CD14-positive monocyte (primary cell): ENCODE results near the gene CFAP61. TPM values are rescaled to one million over a fixed set of nuclear protein-coding genes. Genes with fewer than 3 reads are reported as not detected.

Experiments
- DNase-seq, 3 donors: peaks; one replicate each; pipeline ENCODE4 v3.0.0-alpha.2; 2011 to 2022
- H2AFZ ChIP-seq: 2 replicates; pipeline ENCODE4 v1.6.0; 2012; ENCODE audit warnings: mild to moderate bottlenecking, low read depth, low read length, inconsistent platforms; ENCODE audit not compliant: insufficient read depth, poor library complexity, severe bottlenecking
- H3K27ac ChIP-seq, 2 donors: 1 replicate in 1 of 2; 2 replicates in 1 of 2; pipeline ENCODE4 v1.5.1; 2012 to 2013; ENCODE audit warnings: low read length in 2 of 2, control low read depth in 1 of 2, inconsistent platforms in 1 of 2, low read depth in 1 of 2, mild to moderate bottlenecking in 1 of 2
- H3K27me3 ChIP-seq, 2 donors: one replicate each; pipeline versions ENCODE4 v1.6.0 to v1.6.1; 2011 to 2013; ENCODE audit warnings: low read length in 2 of 2; ENCODE audit not compliant: control insufficient read depth in 2 of 2, insufficient read depth in 2 of 2
- H3K36me3 ChIP-seq, 2 donors: replicated peaks in 1 of 2; 1 replicate in 1 of 2; 2 replicates in 1 of 2; pipeline versions ENCODE4 v1.5.1 to v1.6.1; 2012 to 2013; ENCODE audit warnings: low read length in 2 of 2, control low read depth in 1 of 2, inconsistent platforms in 1 of 2, mild to moderate bottlenecking in 1 of 2; ENCODE audit not compliant: insufficient read depth in 2 of 2, control insufficient read depth in 1 of 2
- H3K4me1 ChIP-seq, 2 donors: 1 replicate in 1 of 2; 2 replicates in 1 of 2; pipeline versions ENCODE4 v1.5.1 to v1.6.1; 2012 to 2013; ENCODE audit warnings: low read length in 2 of 2, control low read depth in 1 of 2, inconsistent platforms in 1 of 2, mild to moderate bottlenecking in 1 of 2, moderate library complexity in 1 of 2; ENCODE audit not compliant: insufficient read depth in 2 of 2, control insufficient read depth in 1 of 2
- H3K4me2 ChIP-seq: replicated peaks from 2 replicates; pipeline ENCODE3; 2012; ENCODE audit warnings: low read length, moderate library complexity, mild to moderate bottlenecking; ENCODE audit not compliant: poor library complexity, severe bottlenecking; ENCODE audit errors: extremely low read depth
- H3K4me3 ChIP-seq, 3 experiments: fragments of 200-600 bp in 1 of 3; sonication (generic) in 1 of 3; replicated peaks in 1 of 3; 1 replicate in 2 of 3; 2 replicates in 1 of 3; pipeline ENCODE4 v1.5.1; 2011 to 2013; ENCODE audit warnings: low read length in 3 of 3, mild to moderate bottlenecking in 3 of 3, control low read depth in 2 of 3, low read depth in 2 of 3, inconsistent platforms in 1 of 3, moderate library complexity in 1 of 3
- H3K79me2 ChIP-seq: 2 replicates; pipeline ENCODE4 v1.6.0; 2012; ENCODE audit warnings: mild to moderate bottlenecking, control low read depth, inconsistent platforms, low read length, moderate library complexity; ENCODE audit not compliant: insufficient read depth
- H3K9ac ChIP-seq: 2 replicates; pipeline ENCODE4 v1.6.0; 2017; ENCODE audit warnings: low read length, mild to moderate bottlenecking; ENCODE audit not compliant: insufficient read depth, poor library complexity, severe bottlenecking
- H3K9me3 ChIP-seq, 2 donors: replicated peaks in 1 of 2; 1 replicate in 1 of 2; 2 replicates in 1 of 2; pipeline versions ENCODE4 v1.5.1 to v1.6.1; 2012 to 2013; ENCODE audit warnings: low read length in 2 of 2, control low read depth in 1 of 2; ENCODE audit not compliant: control insufficient read depth in 1 of 2, insufficient read depth in 1 of 2
- H4K20me1 ChIP-seq: 2 replicates; pipeline ENCODE4 v1.6.0; 2012; ENCODE audit warnings: mild to moderate bottlenecking, low read length, control low read depth, moderate library complexity; ENCODE audit not compliant: insufficient read depth
- H3K27ac Mint-ChIP-seq, 7 donors: one replicate each; pipeline ENCODE4 v1.8.0; 2020; ENCODE audit warnings: mild to moderate bottlenecking in 7 of 7, mixed read lengths in 7 of 7, moderate library complexity in 6 of 7, inconsistent platforms in 2 of 7
- H3K27me3 Mint-ChIP-seq, 3 donors: one replicate each; pipeline ENCODE4 v1.8.0; 2021 to 2022; ENCODE audit warnings: low read depth in 3 of 3, mild to moderate bottlenecking in 3 of 3, mixed read lengths in 3 of 3, moderate library complexity in 3 of 3, inconsistent platforms in 1 of 3
- H3K36me3 Mint-ChIP-seq, 2 donors: one replicate each; pipeline ENCODE4 v1.8.0; 2020; ENCODE audit warnings: mixed read lengths in 2 of 2, inconsistent platforms in 1 of 2, mild to moderate bottlenecking in 1 of 2
- H3K4me1 Mint-ChIP-seq: one replicate; pipeline ENCODE4 v1.8.0; 2020; ENCODE audit warnings: mild to moderate bottlenecking, mixed read lengths
- H3K4me3 Mint-ChIP-seq, 2 donors: one replicate each; pipeline ENCODE4 v1.8.0; 2020; ENCODE audit warnings: mild to moderate bottlenecking in 2 of 2, mixed read lengths in 2 of 2, moderate library complexity in 1 of 2
- H3K9me3 Mint-ChIP-seq, 7 donors: one replicate each; pipeline ENCODE4 v1.8.0; 2020 to 2022; ENCODE audit warnings: mixed read lengths in 7 of 7, mild to moderate bottlenecking in 6 of 7, moderate library complexity in 6 of 7, inconsistent platforms in 2 of 7
- CTCF ChIP-seq: fragments of 200-600 bp; IDR thresholded peaks from one replicate; pipeline ENCODE4 v1.8.0; 2022; ENCODE audit warnings: antibody characterized with exemption, mild to moderate bottlenecking
- WGBS: methylation state at CpG from one replicate; pipeline ENCODE4 v1.1.5; 2013; ENCODE audit warnings: missing lambda C conversion rate; ENCODE audit not compliant: insufficient coverage; 5-methylcytosine and 5-hydroxymethylcytosine counted together
- intact Hi-C, 2 donors: fragments of 100-400 bp; cut with micrococcal nuclease; formaldehyde crosslinking; loops; one replicate each; pipeline versions ENCODE4 v1.15.0 to v1.15.1; 2023
- polyA plus RNA-seq, 3 donors: library from polyadenylated mRNA; depleted of rRNA in 1 of 3; unstranded in 2 of 3; stranded (reverse) in 1 of 3; fragments of 300-500 nt in 2 of 3; fragments of >200 nt in 1 of 3; fragmentation: Illumina TruSeq in 2 of 3; gene quantifications; 1 replicate in 2 of 3; 2 replicates in 1 of 3; pipeline ENCODE4 v1.2.3, GENCODE V29; 2012 to 2021

CFAP61 gene
- polyA plus RNA-seq, 3 donors = not detected

DNA sequence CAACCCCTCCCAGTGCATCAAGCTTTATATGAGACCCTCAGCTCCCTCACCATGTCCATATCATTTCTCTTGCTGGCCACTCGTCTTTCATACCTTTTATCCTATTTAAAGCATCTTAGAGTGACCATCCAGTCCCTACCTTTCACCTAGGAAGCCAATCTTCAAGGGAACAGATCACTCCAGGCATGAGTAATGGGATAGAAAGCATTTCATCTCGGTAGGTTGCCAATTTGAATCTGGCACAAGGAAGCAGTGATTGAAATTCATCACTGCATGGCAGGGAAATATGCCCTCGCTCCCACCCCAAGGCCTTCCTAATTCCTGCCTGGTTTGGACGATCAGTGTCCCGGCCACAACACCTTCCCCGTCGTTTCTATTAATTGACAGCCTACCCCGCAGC, 150.4 kb downstream of the CFAP61 start:
- Histone ChIP-seq H3K27me3 (peaks cover 2 to 4% of the 10 kb centered on the region in 2 donors), H4K20me1 (no peaks in the 10 kb centered on the region), H3K4me2 (no peak overlapping the region), H3K79me2 (no peaks in the 10 kb centered on the region), H3K9ac (no peak overlapping the region), H3K4me1 (no peaks in the 10 kb centered on the region), H2AFZ (no peak overlapping the region), H3K27ac (no peak overlapping the region), H3K36me3 (no peaks in the 10 kb centered on the region), H3K4me3 (no peak overlapping the region), H3K9me3 (no peaks in the 10 kb centered on the region)
- no peaks in the 10 kb centered on the region for H3K9me3 Mint-ChIP-seq
- H3K27ac Mint-ChIP-seq = no peak overlapping the region
- peaks cover 4 to 11% (median 11%) of the 10 kb centered on the region in 3 donors for H3K27me3 Mint-ChIP-seq
- DNase-seq = no peak
- no peak overlapping the region for H3K4me3 Mint-ChIP-seq
- H3K36me3 Mint-ChIP-seq = no peaks in the 10 kb centered on the region
- intact Hi-C loops = no loop called here
- peaks cover 4% of the 10 kb centered on the region for H3K4me1 Mint-ChIP-seq
- WGBS = 98% methylated on average over 4 of the region's 8 CpGs
- no peak for TF ChIP-seq CTCF

DNA sequence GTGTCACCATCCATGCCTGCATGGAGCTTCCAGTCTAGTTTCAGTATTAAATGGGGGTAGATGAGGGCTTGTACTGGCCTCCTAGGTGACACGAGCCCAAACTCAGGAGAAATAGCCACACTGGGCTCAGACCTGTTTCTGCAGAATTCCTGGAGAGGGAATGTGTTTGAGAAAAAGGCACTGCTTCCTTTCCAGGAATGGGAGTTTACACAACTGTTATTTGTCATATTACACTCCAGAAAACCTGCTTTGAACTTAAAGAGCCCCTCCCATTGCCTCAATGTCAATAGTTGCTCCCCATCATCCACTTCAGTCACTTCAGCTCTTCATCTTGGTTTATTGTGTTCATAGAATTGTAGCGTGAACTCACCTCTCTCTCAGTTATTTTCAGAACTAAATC, 151.5 kb downstream of the CFAP61 start:
- no CpG with 5 or more reads among the region's 2 CpGs for WGBS
- DNase-seq = no peak
- no peaks in the 10 kb centered on the region for H3K4me1 ChIP-seq
- H3K9me3 ChIP-seq = no peaks in the 10 kb centered on the region
- H3K4me3 Mint-ChIP-seq = no peak overlapping the region
- H3K4me3 ChIP-seq = no peak overlapping the region
- H3K36me3 Mint-ChIP-seq = no peaks in the 10 kb centered on the region
- no peaks in the 10 kb centered on the region for H3K36me3 ChIP-seq
- no peaks in the 10 kb centered on the region for H3K79me2 ChIP-seq
- peaks cover 2 to 4% of the 10 kb centered on the region in 2 donors for H3K27me3 ChIP-seq
- H3K27ac Mint-ChIP-seq = no peak overlapping the region
- H3K27me3 Mint-ChIP-seq = peaks cover 4 to 15% (median 13%) of the 10 kb centered on the region in 3 donors
- H3K27ac ChIP-seq = no peak overlapping the region
- intact Hi-C loops = no loop called here
- H3K4me2 ChIP-seq = no peak overlapping the region
- H3K9me3 Mint-ChIP-seq = no peaks in the 10 kb centered on the region
- no peak overlapping the region for H3K9ac ChIP-seq
- TF ChIP-seq CTCF = no peak
- no peak overlapping the region for H2AFZ ChIP-seq
- H3K4me1 Mint-ChIP-seq = peaks cover 4% of the 10 kb centered on the region
- H4K20me1 ChIP-seq = no peaks in the 10 kb centered on the region
